ENCODE results near the gene SFTPB.

SFTPB gene

DNA sequence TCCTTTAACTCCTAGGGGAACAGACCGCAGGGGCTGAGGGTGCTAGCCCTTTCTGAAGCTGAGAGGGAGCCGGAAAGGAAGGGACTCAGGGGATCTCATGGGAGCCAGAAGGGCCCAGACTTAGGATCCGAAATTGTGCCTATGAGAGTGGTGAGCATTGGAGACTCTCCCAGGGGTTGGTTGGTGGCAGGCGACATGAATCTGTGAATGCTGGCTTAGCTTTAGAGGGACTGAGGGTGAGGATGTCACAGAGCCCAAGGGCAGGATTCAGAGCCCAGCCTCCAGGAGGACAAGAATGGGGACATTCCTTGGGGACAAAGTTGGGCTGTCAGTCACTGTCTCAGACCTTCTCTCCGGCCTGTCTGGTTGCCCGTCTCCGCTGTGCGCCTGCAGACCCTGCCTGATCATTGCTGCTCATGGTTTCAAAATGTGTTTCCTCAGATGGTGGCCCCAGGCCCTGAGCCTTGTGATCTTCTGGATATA, 43.6 kb upstream of the SFTPB start:
- TF ChIP-seq TEAD4 (IDR thresholded peaks at IDR 0.05) (no peak), NFIC (IDR thresholded peaks at IDR 0.05) (no peak), EP300 (IDR thresholded peaks at IDR 0.05; ENCODE audit: borderline replicate concordance) (no peak), FOXM1 (IDR thresholded peaks at IDR 0.05; ENCODE audit: borderline replicate concordance, low read depth) (no peak), RAD21 (IDR thresholded peaks at IDR 0.05; ENCODE audit: low read depth) (no peak), CEBPB (IDR thresholded peaks at IDR 0.05) (no peak), CREB1 (IDR thresholded peaks at IDR 0.05; ENCODE audit: low read depth) (no peak), TCF12 (IDR thresholded peaks at IDR 0.05; ENCODE audit: low read depth) (no peak), EGR1 (IDR thresholded peaks at IDR 0.05) (no peak), ZBTB7A (IDR thresholded peaks at IDR 0.05; ENCODE audit: low read depth) (no peak), YY1 (IDR thresholded peaks at IDR 0.05; ENCODE audit: low read depth) (no peak), TAF1 (IDR thresholded peaks at IDR 0.05; ENCODE audit: low read depth) (no peak)
- TF ChIP-seq, protein P1, sequence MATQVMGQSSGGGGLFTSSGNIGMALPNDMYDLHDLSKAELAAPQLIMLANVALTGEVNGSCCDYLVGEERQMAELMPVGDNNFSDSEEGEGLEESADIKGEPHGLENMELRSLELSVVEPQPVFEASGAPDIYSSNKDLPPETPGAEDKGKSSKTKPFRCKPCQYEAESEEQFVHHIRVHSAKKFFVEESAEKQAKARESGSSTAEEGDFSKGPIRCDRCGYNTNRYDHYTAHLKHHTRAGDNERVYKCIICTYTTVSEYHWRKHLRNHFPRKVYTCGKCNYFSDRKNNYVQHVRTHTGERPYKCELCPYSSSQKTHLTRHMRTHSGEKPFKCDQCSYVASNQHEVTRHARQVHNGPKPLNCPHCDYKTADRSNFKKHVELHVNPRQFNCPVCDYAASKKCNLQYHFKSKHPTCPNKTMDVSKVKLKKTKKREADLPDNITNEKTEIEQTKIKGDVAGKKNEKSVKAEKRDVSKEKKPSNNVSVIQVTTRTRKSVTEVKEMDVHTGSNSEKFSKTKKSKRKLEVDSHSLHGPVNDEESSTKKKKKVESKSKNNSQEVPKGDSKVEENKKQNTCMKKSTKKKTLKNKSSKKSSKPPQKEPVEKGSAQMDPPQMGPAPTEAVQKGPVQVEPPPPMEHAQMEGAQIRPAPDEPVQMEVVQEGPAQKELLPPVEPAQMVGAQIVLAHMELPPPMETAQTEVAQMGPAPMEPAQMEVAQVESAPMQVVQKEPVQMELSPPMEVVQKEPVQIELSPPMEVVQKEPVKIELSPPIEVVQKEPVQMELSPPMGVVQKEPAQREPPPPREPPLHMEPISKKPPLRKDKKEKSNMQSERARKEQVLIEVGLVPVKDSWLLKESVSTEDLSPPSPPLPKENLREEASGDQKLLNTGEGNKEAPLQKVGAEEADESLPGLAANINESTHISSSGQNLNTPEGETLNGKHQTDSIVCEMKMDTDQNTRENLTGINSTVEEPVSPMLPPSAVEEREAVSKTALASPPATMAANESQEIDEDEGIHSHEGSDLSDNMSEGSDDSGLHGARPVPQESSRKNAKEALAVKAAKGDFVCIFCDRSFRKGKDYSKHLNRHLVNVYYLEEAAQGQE (IDR thresholded peaks at IDR 0.05; ENCODE audit: low read depth), result no peak
- TF ChIP-seq, protein P2, sequence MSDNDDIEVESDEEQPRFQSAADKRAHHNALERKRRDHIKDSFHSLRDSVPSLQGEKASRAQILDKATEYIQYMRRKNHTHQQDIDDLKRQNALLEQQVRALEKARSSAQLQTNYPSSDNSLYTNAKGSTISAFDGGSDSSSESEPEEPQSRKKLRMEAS (IDR thresholded peaks at IDR 0.05), result no peak
- TF ChIP-seq, protein P3, sequence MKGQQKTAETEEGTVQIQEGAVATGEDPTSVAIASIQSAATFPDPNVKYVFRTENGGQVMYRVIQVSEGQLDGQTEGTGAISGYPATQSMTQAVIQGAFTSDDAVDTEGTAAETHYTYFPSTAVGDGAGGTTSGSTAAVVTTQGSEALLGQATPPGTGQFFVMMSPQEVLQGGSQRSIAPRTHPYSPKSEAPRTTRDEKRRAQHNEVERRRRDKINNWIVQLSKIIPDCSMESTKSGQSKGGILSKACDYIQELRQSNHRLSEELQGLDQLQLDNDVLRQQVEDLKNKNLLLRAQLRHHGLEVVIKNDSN (IDR thresholded peaks at IDR 0.05), result no peak

DNA sequence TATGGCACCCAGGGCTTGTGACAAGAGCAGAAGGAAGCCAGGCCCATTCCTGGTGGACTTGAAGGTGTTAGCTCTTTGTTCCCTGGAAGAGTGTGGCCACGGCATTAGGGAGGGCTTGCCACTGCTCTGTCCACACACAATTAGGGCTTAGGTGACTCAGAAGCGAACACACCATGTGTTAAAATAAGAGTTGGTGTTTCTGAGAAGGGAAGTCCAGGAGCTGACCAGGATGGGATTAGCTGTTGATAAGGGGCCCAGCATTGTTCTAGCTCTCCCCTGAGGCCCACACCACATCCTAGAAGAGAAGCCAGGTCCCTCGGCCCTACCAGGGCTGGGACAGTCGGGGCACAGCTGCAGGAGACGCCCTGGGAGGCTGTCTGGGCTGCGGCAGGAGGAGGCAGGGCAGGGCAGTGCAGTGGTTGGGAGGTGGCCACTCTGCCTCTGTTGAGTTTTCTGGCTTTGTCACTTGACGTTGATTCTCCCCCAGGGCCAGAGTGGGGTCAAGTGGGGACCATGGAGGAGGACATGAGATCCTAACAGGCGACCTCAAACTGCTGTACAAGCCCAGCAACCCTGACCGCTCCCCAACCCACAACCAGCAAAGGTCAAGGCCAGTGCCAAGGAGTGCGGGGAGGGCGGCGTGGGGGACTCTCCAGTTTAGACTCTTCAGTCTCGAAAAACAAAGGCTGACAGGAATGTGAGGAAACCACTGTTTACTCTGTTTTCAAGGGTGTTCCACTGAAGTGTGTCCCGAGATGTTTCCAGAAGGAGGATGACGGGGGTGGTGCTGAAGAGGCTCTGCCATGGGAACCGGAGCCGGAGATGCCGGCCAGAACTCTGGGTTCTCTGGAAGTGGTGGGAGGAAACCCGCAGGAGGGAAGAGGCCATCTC, 42.9 kb upstream of the SFTPB start:
- TF ChIP-seq, protein P2 (IDR thresholded peaks at IDR 0.05), result no peak
- no peak for TF ChIP-seq TEAD4 (IDR thresholded peaks at IDR 0.05)
- TF ChIP-seq ZBTB7A (IDR thresholded peaks at IDR 0.05; ENCODE audit: low read depth), result no peak
- no peak for TF ChIP-seq EGR1 (IDR thresholded peaks at IDR 0.05)
- TF ChIP-seq CEBPB (IDR thresholded peaks at IDR 0.05), result no peak
- no peak for TF ChIP-seq TCF12 (IDR thresholded peaks at IDR 0.05; ENCODE audit: low read depth)

DNA sequence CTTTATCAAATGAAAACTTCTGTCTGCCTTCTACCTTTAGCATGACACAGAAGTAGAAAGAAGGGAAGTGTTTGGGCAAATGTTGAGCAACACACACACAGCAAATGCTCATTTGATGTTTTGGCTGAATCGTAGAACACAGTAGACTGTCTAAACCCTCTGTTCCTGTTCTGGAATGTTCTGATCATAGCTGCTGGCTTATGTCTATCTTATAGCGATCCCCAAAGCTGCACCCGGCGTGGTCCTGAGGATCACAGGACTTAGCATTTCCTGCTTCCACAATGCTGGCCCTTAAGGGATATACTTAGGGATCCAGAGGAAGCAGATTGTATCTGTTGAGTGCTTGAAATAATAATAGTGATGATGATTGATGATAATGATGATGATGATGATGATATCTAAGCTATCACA, 41.4 kb upstream of the SFTPB start:
- TF ChIP-seq TEAD4 (IDR thresholded peaks at IDR 0.05) (no peak), NFIC (IDR thresholded peaks at IDR 0.05) (no peak), EP300 (IDR thresholded peaks at IDR 0.05; ENCODE audit: borderline replicate concordance) (no peak), ZBTB7A (IDR thresholded peaks at IDR 0.05; ENCODE audit: low read depth) (no peak), EGR1 (IDR thresholded peaks at IDR 0.05) (no peak), CEBPB (IDR thresholded peaks at IDR 0.05) (no peak), TAF1 (IDR thresholded peaks at IDR 0.05; ENCODE audit: low read depth) (no peak), CREB1 (IDR thresholded peaks at IDR 0.05; ENCODE audit: low read depth) (no peak), RAD21 (IDR thresholded peaks at IDR 0.05; ENCODE audit: low read depth) (no peak), YY1 (IDR thresholded peaks at IDR 0.05; ENCODE audit: low read depth) (no peak), FOXM1 (IDR thresholded peaks at IDR 0.05; ENCODE audit: borderline replicate concordance, low read depth) (no peak)
- TF ChIP-seq, protein P2 (IDR thresholded peaks at IDR 0.05), result no peak
- TF ChIP-seq, protein P3 (IDR thresholded peaks at IDR 0.05), result no peak

DNA sequence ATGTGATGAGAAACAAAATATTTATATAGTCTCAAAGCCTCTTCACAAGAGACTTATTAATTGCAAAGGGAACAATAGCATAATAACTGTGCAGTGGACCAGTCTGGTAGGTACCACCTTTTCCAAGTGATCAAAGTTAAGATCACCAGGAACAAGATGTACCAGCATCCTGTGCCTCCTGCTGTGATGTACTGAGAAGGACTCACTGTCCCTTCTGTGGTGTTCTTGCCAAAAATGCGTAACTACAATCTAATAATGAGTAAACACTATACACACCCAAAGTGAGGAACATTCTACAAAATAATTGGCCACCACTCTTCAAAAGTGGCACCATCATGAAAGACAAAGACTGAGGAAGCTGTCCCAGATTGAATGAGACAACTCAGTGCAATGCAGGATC, 40.6 kb upstream of the SFTPB start:
- TF ChIP-seq FOXM1 (IDR thresholded peaks at IDR 0.05; ENCODE audit: borderline replicate concordance, low read depth) (no peak), ZBTB7A (IDR thresholded peaks at IDR 0.05; ENCODE audit: low read depth) (no peak), TEAD4 (IDR thresholded peaks at IDR 0.05) (no peak), CEBPB (IDR thresholded peaks at IDR 0.05) (no peak), TAF1 (IDR thresholded peaks at IDR 0.05; ENCODE audit: low read depth) (no peak), RAD21 (IDR thresholded peaks at IDR 0.05; ENCODE audit: low read depth) (no peak), NFIC (IDR thresholded peaks at IDR 0.05) (no peak), CREB1 (IDR thresholded peaks at IDR 0.05; ENCODE audit: low read depth) (no peak), EP300 (IDR thresholded peaks at IDR 0.05; ENCODE audit: borderline replicate concordance) (no peak), EGR1 (IDR thresholded peaks at IDR 0.05) (no peak), TCF12 (IDR thresholded peaks at IDR 0.05; ENCODE audit: low read depth) (no peak), YY1 (IDR thresholded peaks at IDR 0.05; ENCODE audit: low read depth) (no peak)
- TF ChIP-seq, protein P1 (IDR thresholded peaks at IDR 0.05; ENCODE audit: low read depth), result no peak
- TF ChIP-seq, protein P2 (IDR thresholded peaks at IDR 0.05), result no peak
- TF ChIP-seq, protein P3 (IDR thresholded peaks at IDR 0.05), result no peak

All from Ishikawa (cell line).